HCT116 (cell line): Measurements from ENCODE around the gene LYST.

Source experiments
- ATF3 ChIP-seq: IDR thresholded peaks from 2 replicates; pipeline ENCODE4 v1.6.1; 2012
- CTCF ChIP-seq, 3 experiments: fragments of 200-600 bp in 1 of 3; sonication (generic) in 1 of 3; IDR thresholded peaks in 2 of 3; conservative IDR thresholded peaks in 1 of 3; 2 replicates each; pipeline ENCODE4 v1.5.1; 2012 to 2017; ENCODE audit warnings: low read depth in 2 of 3, low read length in 2 of 3, antibody characterized with exemption in 1 of 3, borderline replicate concordance in 1 of 3, control low read depth in 1 of 3, mild to moderate bottlenecking in 1 of 3, mixed read lengths in 1 of 3, mixed run types in 1 of 3, moderate library complexity in 1 of 3; ENCODE audit not compliant: insufficient read depth in 1 of 3
- EGR1 ChIP-seq: IDR thresholded peaks from 2 replicates; pipeline ENCODE4 v1.6.1; 2012; ENCODE audit warnings: low read depth
- ELF1 ChIP-seq: IDR thresholded peaks from 2 replicates; pipeline ENCODE4 v1.6.1; 2012; ENCODE audit warnings: low read depth, borderline replicate concordance
- EZH2 ChIP-seq: fragments of 200-600 bp; sonication (generic); IDR thresholded peaks from 2 replicates; pipeline ENCODE4 v1.6.1; 2017; ENCODE audit warnings: antibody characterized with exemption, mixed run types
- EZH2phosphoT487 ChIP-seq: fragments of 200-600 bp; IDR thresholded peaks from 2 replicates; pipeline ENCODE4 v1.6.1; 2018; ENCODE audit warnings: antibody characterized with exemption, borderline replicate concordance
- POLR2AphosphoS5 ChIP-seq: IDR thresholded peaks from 2 replicates; pipeline ENCODE4 v1.6.1; 2011; ENCODE audit warnings: mild to moderate bottlenecking, low read depth, low read length, moderate library complexity

GRCh38 chr1:235734335-235734734, 132.4 kb downstream of the LYST start:
- TF ChIP-seq ELF1 = no peak
- TF ChIP-seq POLR2AphosphoS5 = no peak
- no peak for TF ChIP-seq CTCF (IDR thresholded peaks at IDR 0.05 in 2 of 3, conservative IDR thresholded peaks at IDR 0.05 in 1 of 3; ENCODE audit: borderline replicate concordance in 1 of 3, insufficient read depth in 1 of 3, low read depth in 2 of 3, low read length in 2 of 3)
- no peak for TF ChIP-seq ATF3
- TF ChIP-seq EZH2phosphoT487 = no peak
- TF ChIP-seq EZH2 = no peak
- TF ChIP-seq EGR1 = no peak
